OCI-LY1 (cell line): ENCODE data around the gene SLC25A26.

Experiments
- H2AFZ ChIP-seq: fragments of 200-600 bp; sonication (generic), shearing (Covaris generic); 2 replicates; pipeline ENCODE4 v1.6.0; 2014; ENCODE audit warnings: antibody characterized with exemption, mild to moderate bottlenecking, low read length
- H3F3A ChIP-seq: fragments of 200-600 bp; sonication (generic), shearing (Covaris generic); 2 replicates; pipeline ENCODE4 v1.6.0; 2014; ENCODE audit warnings: mild to moderate bottlenecking, antibody characterized with exemption, low read length, moderate library complexity; ENCODE audit not compliant: insufficient read depth
- H3K27ac ChIP-seq: fragments of 200-600 bp; sonication (generic); 2 replicates; pipeline ENCODE4 v1.5.1; 2014; ENCODE audit warnings: low read length, mixed run types, mild to moderate bottlenecking, low read depth; ENCODE audit not compliant: poor library complexity, severe bottlenecking
- H3K27me3 ChIP-seq: fragments of 200-600 bp; sonication (generic); 2 replicates; pipeline ENCODE4 v1.6.0; 2014; ENCODE audit warnings: antibody characterized with exemption, mild to moderate bottlenecking, low read length, moderate library complexity; ENCODE audit not compliant: insufficient read depth
- H3K36me3 ChIP-seq: fragments of 200-600 bp; sonication (generic); 2 replicates; pipeline ENCODE4 v1.6.1; 2014; ENCODE audit warnings: mild to moderate bottlenecking, antibody characterized with exemption, low read length, moderate library complexity, mixed read lengths; ENCODE audit not compliant: insufficient read depth
- H3K4me1 ChIP-seq: fragments of 200-600 bp; sonication (generic); 2 replicates; pipeline ENCODE4 v1.5.1; 2014; ENCODE audit warnings: mild to moderate bottlenecking, low read length, moderate library complexity; ENCODE audit not compliant: insufficient read depth, severe bottlenecking
- H3K4me2 ChIP-seq: fragments of 200-600 bp; sonication (generic), shearing (Covaris generic); 2 replicates; pipeline ENCODE4 v1.6.1; 2014; ENCODE audit warnings: low read length
- H3K4me3 ChIP-seq: fragments of 200-600 bp; sonication (generic); 2 replicates; pipeline ENCODE4 v1.5.1; 2014; ENCODE audit warnings: low read length, low read depth, mild to moderate bottlenecking, mixed read lengths; ENCODE audit not compliant: poor library complexity, severe bottlenecking
- H3K79me2 ChIP-seq: fragments of 200-600 bp; shearing (Covaris generic); 2 replicates; pipeline ENCODE4 v1.6.1; 2016; ENCODE audit warnings: mixed run types, low read length, mixed read lengths; ENCODE audit not compliant: insufficient read depth
- H3K9ac ChIP-seq: fragments of 200-600 bp; sonication (generic), shearing (Covaris generic); 2 replicates; pipeline ENCODE4 v1.6.1; 2014; ENCODE audit warnings: mild to moderate bottlenecking, low read length, mixed read lengths
- H3K9me2 ChIP-seq: fragments of 200-600 bp; sonication (generic), shearing (Covaris generic); 2 replicates; pipeline ENCODE4 v1.6.1; 2014; ENCODE audit warnings: low read depth, mild to moderate bottlenecking, low read length, mixed read lengths
- H3K9me3 ChIP-seq: fragments of 200-600 bp; shearing (Covaris generic); 2 replicates; pipeline ENCODE4 v1.6.1; 2014; ENCODE audit warnings: low read length, mixed read lengths
- H4K20me1 ChIP-seq: fragments of 200-600 bp; sonication (generic), shearing (Covaris generic); 2 replicates; pipeline ENCODE4 v1.6.0; 2016; ENCODE audit warnings: mild to moderate bottlenecking, low read length; ENCODE audit not compliant: insufficient read depth
- EZH2 ChIP-seq: fragments of 200-600 bp; sonication (generic), shearing (Covaris generic); IDR thresholded peaks from 2 replicates; pipeline ENCODE4 v1.8.0; 2017; ENCODE audit warnings: borderline replicate concordance, mixed run types, mild to moderate bottlenecking, antibody characterized with exemption, low read length, moderate library complexity, mixed read lengths
- TF ChIP-seq, protein P1 (sequence below): fragments of 200-600 bp; sonication (generic), shearing (Covaris generic); IDR thresholded peaks from 2 replicates; pipeline ENCODE4 v1.5.1; 2017; ENCODE audit warnings: mild to moderate bottlenecking, antibody characterized with exemption, low read length, moderate library complexity, mixed read lengths

Gene SLC25A26

DNA sequence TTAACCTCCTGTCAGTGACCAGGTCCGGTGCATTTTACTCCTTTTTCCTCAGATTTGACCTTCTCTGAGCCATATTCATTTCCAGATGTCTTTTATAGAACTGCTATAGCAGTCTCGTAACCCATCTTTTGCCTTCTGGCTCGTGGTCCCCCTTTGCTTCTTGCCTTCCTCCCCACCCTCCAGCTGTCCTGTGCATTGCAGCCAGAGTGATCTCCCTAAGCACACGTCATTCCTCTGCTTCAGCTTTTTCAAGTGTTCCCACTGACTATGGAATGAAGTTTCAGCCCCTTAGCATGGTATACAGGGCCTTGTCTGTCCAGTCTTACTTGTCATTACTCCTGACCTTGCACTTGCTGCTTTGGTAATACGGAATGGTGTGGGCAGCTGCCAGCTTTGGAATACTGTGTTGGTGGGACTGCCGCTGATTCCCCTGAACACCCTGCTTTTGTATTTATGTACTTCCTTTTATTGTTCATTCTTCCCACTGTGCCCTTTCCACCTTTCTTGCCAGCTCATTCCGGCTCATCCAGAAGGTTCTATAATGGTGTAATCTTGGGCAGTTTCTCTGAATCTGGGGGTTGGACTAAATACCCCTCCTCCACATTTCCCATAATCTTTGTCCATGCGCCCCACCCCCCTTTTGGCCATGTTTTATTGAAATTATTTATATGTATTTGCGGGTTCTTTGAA is 38.9 kb downstream of the SLC25A26 start:
- no peak for TF ChIP-seq EZH2
- TF ChIP-seq, protein P1, sequence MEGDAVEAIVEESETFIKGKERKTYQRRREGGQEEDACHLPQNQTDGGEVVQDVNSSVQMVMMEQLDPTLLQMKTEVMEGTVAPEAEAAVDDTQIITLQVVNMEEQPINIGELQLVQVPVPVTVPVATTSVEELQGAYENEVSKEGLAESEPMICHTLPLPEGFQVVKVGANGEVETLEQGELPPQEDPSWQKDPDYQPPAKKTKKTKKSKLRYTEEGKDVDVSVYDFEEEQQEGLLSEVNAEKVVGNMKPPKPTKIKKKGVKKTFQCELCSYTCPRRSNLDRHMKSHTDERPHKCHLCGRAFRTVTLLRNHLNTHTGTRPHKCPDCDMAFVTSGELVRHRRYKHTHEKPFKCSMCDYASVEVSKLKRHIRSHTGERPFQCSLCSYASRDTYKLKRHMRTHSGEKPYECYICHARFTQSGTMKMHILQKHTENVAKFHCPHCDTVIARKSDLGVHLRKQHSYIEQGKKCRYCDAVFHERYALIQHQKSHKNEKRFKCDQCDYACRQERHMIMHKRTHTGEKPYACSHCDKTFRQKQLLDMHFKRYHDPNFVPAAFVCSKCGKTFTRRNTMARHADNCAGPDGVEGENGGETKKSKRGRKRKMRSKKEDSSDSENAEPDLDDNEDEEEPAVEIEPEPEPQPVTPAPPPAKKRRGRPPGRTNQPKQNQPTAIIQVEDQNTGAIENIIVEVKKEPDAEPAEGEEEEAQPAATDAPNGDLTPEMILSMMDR: no peak
- Histone ChIP-seq H3K9me2 (no peaks in the 10 kb centered on the region), H3K4me1 (peaks cover 10% of the 10 kb centered on the region), H3K36me3 (no peaks in the 10 kb centered on the region), H3F3A (no peaks in the 10 kb centered on the region), H3K9ac (no peak overlapping the region), H3K4me2 (no peak overlapping the region), H3K79me2 (no peaks in the 10 kb centered on the region), H3K9me3 (no peaks in the 10 kb centered on the region), H2AFZ (no peak overlapping the region), H3K4me3 (no peak overlapping the region), H3K27ac (no peak overlapping the region), H4K20me1 (no peaks in the 10 kb centered on the region), H3K27me3 (no peaks in the 10 kb centered on the region)

DNA sequence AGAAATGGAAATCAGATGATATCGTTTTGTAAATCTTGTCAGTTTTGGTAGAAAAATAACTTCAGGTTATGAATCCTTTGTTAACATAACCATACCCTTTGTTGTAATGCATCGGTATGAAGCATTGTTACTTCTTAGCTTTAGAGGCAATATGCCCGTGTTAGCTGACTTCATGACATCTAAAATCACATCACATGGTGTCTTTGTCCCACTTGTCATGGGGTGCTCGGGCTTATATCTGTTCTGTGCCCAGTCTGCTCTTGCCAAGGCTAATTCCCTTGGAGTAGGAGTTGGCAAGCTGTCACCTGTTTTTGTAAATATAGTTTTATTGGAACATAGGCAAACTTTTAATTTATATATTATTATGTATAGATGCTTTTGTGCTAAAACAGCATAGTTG is 39.6 kb downstream of the SLC25A26 start:
- Histone ChIP-seq H3K79me2 (no peaks in the 10 kb centered on the region), H3K4me3 (no peak overlapping the region), H3K36me3 (no peaks in the 10 kb centered on the region), H3K9ac (no peak overlapping the region), H3K4me2 (no peak overlapping the region), H4K20me1 (no peaks in the 10 kb centered on the region), H3K4me1 (peaks cover 9% of the 10 kb centered on the region), H3K9me3 (no peaks in the 10 kb centered on the region), H3K27me3 (no peaks in the 10 kb centered on the region), H3F3A (no peaks in the 10 kb centered on the region), H2AFZ (no peak overlapping the region), H3K27ac (no peak overlapping the region), H3K9me2 (no peaks in the 10 kb centered on the region)
- TF ChIP-seq EZH2: no peak
- TF ChIP-seq, protein P1: no peak

DNA sequence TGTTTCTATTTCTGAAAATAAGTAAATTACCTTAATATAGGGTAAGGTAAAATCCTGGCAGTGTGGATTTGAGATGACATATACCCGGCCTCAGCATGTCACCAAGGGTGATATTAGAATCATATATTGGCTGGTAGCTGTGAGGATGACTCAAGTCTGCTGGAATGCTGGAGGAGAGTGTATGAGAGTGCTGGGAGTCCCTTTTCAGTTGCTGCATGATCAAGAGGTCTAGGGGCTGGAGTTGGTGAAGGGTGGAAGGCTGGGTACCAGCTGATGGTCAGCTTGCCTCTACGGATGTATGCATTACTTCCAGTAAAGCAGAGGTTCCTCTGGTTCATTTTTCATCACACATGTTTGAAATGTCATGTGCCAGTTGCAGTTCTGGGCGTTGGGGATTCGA is 40.6 kb downstream of the SLC25A26 start:
- H4K20me1 ChIP-seq: no peaks in the 10 kb centered on the region
- no peaks in the 10 kb centered on the region for H3F3A ChIP-seq
- no peaks in the 10 kb centered on the region for H3K36me3 ChIP-seq
- no peak overlapping the region for H3K27ac ChIP-seq
- H2AFZ ChIP-seq: no peak overlapping the region
- H3K9me2 ChIP-seq: no peaks in the 10 kb centered on the region
- no peaks in the 10 kb centered on the region for H3K79me2 ChIP-seq
- H3K9me3 ChIP-seq: no peaks in the 10 kb centered on the region
- no peak overlapping the region for H3K4me3 ChIP-seq
- no peaks in the 10 kb centered on the region for H3K27me3 ChIP-seq
- no peak overlapping the region for H3K4me2 ChIP-seq
- no peaks in the 10 kb centered on the region for H3K4me1 ChIP-seq
- H3K9ac ChIP-seq: no peak overlapping the region
- no peak for TF ChIP-seq EZH2
- TF ChIP-seq, protein P1: no peak
